RWPE1 (cell line): ENCODE measurements around the gene CNGA1.
A peak's percentile ranks its signal among the peaks of the same experiment; 100 is the strongest.
"Not testable (repeated sequence)": the region's sequence is repeated elsewhere in the genome, so short reads cannot be mapped to it uniquely, and the experiment has no call there.

Experiments used
- CTCF ChIA-PET: fragments of 350-600 bp; sonication (Branson Sonifier 250); formaldehyde crosslinking; extraction: SDS; loops from one replicate; lab custom pipeline; 2021; lab: Yijun Ruan, JAX
- POLR2A ChIA-PET: fragments of 400-600 bp; formaldehyde crosslinking; extraction: SDS; loops from one replicate; lab custom pipeline; 2020; ENCODE audit warnings: antibody characterized with exemption; ENCODE audit not compliant: low non-redundant PET; lab: Yijun Ruan, JAX
- DNase-seq: peaks from one replicate; pipeline ENCODE4 v3.0.0; 2012; ENCODE audit warnings: low spot score
- H3K27ac ChIP-seq: fragments of 450-650 bp; 2 replicates; pipeline ENCODE4 v1.5.1; 2017
- CTCF ChIP-seq: fragments of 450-650 bp; conservative IDR thresholded peaks from 2 replicates; pipeline ENCODE4 v1.5.1; 2017; ENCODE audit warnings: low read depth, mild to moderate bottlenecking

CNGA1 gene

DNA sequence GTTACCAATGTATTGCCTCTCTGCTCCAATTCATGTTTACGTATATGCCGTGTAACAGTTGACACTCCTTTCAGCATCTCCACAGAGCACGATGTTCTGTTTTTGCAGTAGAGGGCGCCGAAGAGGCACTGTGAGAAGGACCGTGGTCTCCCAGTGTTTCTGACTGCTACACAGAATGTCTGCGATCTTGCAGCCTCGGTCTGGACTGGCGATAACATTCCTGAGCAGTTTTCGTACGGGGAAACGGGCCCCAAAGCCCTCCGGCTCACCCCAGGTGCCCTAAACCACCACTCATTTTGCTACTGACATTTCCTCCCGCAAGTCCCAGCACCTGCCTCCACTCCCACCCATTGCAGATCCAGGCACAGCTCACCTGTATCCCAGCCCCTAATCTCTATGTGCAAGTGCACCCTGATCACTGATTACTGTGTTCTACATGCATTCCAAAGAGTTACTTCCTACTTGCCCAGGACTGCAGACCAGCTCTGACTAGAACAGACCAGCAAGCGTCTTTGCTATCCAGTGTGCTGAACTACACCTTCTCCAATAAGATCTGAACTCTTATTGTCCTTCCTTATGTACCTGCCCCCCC lies 89.7 kb downstream of the CNGA1 start:
- peak; percentile 26 for DNase-seq
- TF ChIP-seq CTCF = peak; percentile 53
- CTCF ChIA-PET = interaction anchor here (0.6 kb wide), 1 partner anchor 28 kb away, joined by 3 read pairs; no protein-coding TSS in a partner anchor
- POLR2A ChIA-PET = no interaction called here
- no peak overlapping the region for H3K27ac ChIP-seq

- H3K27ac ChIP-seq, DNase-seq, POLR2A ChIA-PET: not testable (repeated sequence)
- CTCF ChIA-PET = interaction anchor here (0.6 kb wide), 1 partner anchor 10 kb away, joined by 4 read pairs; no protein-coding TSS in a partner anchor
These were observed 93.2 kb downstream of the CNGA1 start for GRCh38 chr4:47923261-47923608.

- POLR2A ChIA-PET, DNase-seq, H3K27ac ChIP-seq: not testable (repeated sequence)
- CTCF ChIA-PET = interaction anchor here (0.6 kb wide), 2 partner anchors 11 to 179 kb away, joined by 3 to 4 read pairs; no protein-coding TSS in a partner anchor
These were observed 93.8 kb downstream of the CNGA1 start for GRCh38 chr4:47922436-47923260.

GRCh38 chr4:47917163-47917562 lies 99.3 kb downstream of the CNGA1 start:
- CTCF ChIA-PET = interaction anchor here (0.6 kb wide), 1 partner anchor 16 kb away, joined by 3 read pairs; no protein-coding TSS in a partner anchor
- POLR2A ChIA-PET, H3K27ac ChIP-seq, DNase-seq: not testable (repeated sequence)

DNA sequence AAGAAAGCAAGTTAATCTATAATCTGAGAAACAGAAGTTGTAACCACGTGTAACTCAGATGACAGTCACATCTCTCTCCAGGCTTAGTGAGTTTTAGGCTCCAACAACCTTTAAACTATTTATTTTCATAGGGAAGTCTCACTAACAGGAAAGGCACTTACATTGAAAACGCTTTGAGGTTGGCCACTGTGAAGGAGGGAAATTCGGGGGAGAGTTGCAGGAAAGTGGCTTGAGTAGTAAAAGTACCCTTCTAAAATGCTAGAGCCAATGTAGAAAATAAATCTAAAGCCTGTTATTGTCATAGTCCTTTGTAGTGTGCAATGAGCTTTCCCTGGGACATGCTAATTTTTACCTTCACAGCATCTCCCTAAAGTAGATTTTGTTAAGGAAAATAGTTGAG lies 101.1 kb downstream of the CNGA1 start:
- ChIA-PET POLR2A (no interaction called here), CTCF (interaction anchor here (0.6 kb wide), 3 partner anchors 88 to 357 kb away, joined by 3 to 4 read pairs (median 3); no protein-coding TSS in a partner anchor)
- TF ChIP-seq CTCF = no peak
- no peak for DNase-seq
- no peak overlapping the region for H3K27ac ChIP-seq

DNA sequence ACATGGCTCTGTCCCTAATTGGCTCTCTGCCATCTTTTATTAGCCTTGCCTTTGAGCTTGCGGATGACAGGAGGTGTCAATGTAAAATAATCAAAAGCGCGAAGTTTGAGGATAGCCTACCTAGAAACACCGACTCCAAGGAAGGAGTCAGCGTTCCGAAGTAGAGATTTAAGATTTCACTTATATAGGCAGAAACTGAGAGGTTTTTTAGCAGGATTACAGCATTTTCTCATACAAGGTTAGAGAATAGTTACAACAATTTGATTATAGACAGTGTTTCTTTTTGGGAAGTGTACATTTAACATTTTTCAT lies 101.6 kb downstream of the CNGA1 start:
- no peak for DNase-seq
- TF ChIP-seq CTCF = no peak
- ChIA-PET POLR2A (no interaction called here), CTCF (interaction anchor here (0.6 to 0.7 kb wide), 3 partner anchors 75 to 357 kb away, joined by 3 to 4 read pairs (median 3); no protein-coding TSS in a partner anchor)
- H3K27ac ChIP-seq = no peak overlapping the region; the same call in 1 of the 2 replicates

DNA sequence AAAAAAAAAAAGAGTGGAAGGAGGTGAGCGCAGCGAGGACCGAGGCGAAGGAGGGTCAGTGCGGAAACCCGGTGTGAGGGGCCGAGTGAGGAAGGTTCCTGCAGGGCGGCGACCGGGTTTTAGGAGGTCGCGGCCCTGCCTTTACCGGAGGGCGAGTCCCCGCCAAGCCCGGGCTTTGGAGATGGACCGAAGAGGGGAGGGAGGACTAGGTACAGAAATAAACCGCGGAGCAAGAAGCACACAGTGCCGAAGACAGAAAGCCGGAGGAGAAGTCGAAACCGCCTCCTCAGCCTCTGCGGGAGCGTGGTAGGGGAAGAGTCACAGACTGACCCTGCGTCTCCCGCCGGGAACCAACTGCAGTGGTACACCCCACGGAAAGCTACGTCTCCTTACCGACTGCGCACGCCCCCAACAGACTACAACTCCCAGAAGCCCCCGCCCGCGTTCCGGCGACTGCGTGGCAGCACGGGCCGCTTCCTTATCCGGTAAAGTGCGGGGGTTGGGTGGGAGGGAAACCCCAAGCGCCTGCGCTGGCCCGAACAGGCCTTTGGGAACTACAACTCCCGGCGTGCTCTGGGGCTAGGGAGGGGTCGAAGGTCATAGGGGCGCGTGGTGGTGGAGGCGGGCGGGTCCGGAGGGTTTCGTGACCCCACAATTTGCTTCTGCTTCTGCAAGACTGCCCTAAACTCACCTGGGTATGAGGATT lies 102.1 kb downstream of the CNGA1 start, which contains the start of gene NFXL1:
TSS of gene NFXL1 (minus strand) at position 364 of the 706 bp plus-strand sequence. CDS start 380 bp downstream, outside the sequence.
- ChIA-PET CTCF (interaction anchor here (0.6 to 0.7 kb wide), 3 partner anchors 75 to 650 kb away, joined by 3 read pairs; no protein-coding TSS in a partner anchor), POLR2A (no interaction called here)
- peak within 1 kb of the TSS; percentile 82 for H3K27ac ChIP-seq
- no peak for TF ChIP-seq CTCF
- peak; percentile 95 for DNase-seq
